Immature natural killer cell (primary cell): ENCODE data around the gene SLC38A5. TPM values are rescaled to one million over a fixed set of nuclear protein-coding genes. Genes with fewer than 3 reads are reported as not detected.
A peak's percentile ranks its signal among the peaks of the same experiment; 100 is the strongest.

ENCODE experiments used
- DNase-seq, 3 donors: peaks; one replicate each; pipeline ENCODE4 v3.0.0; 2022; ENCODE audit warnings: mixed read lengths in 1 of 3
- H3K27ac Mint-ChIP-seq, 6 donors: one replicate each; pipeline ENCODE4 v1.8.0; 2020; ENCODE audit warnings: mixed read lengths in 6 of 6, mild to moderate bottlenecking in 5 of 6, inconsistent platforms in 4 of 6, moderate library complexity in 3 of 6
- H3K27me3 Mint-ChIP-seq, 3 donors: one replicate each; pipeline ENCODE4 v1.8.0; 2020 to 2021; ENCODE audit warnings: low read depth in 3 of 3, mild to moderate bottlenecking in 3 of 3, mixed read lengths in 3 of 3, moderate library complexity in 3 of 3, inconsistent platforms in 1 of 3
- H3K36me3 Mint-ChIP-seq, 3 donors: one replicate each; pipeline ENCODE4 v1.8.0; 2020; ENCODE audit warnings: mixed read lengths in 3 of 3, inconsistent platforms in 2 of 3, mild to moderate bottlenecking in 2 of 3
- H3K4me1 Mint-ChIP-seq, 2 donors: one replicate each; pipeline ENCODE4 v1.8.0; 2020; ENCODE audit warnings: inconsistent platforms in 2 of 2, mild to moderate bottlenecking in 2 of 2, mixed read lengths in 2 of 2, moderate library complexity in 1 of 2
- H3K4me3 Mint-ChIP-seq, 5 donors: one replicate each; pipeline ENCODE4 v1.8.0; 2020; ENCODE audit warnings: mild to moderate bottlenecking in 5 of 5, mixed read lengths in 5 of 5, inconsistent platforms in 3 of 5, moderate library complexity in 3 of 5
- H3K9me3 Mint-ChIP-seq, 6 donors: one replicate each; pipeline ENCODE4 v1.8.0; 2020; ENCODE audit warnings: mild to moderate bottlenecking in 6 of 6, mixed read lengths in 6 of 6, inconsistent platforms in 4 of 6, moderate library complexity in 3 of 6
- polyA plus RNA-seq, 3 donors: library from polyadenylated mRNA; unstranded; fragments of 300-500 nt; fragmentation: Illumina TruSeq; gene quantifications; one replicate each; pipeline ENCODE4 v1.2.3, GENCODE V29; 2021

SLC38A5 gene
- polyA plus RNA-seq, 3 donors from 2014 or later, result 24.3 to 48.0 (median 26.5) TPM

DNA sequence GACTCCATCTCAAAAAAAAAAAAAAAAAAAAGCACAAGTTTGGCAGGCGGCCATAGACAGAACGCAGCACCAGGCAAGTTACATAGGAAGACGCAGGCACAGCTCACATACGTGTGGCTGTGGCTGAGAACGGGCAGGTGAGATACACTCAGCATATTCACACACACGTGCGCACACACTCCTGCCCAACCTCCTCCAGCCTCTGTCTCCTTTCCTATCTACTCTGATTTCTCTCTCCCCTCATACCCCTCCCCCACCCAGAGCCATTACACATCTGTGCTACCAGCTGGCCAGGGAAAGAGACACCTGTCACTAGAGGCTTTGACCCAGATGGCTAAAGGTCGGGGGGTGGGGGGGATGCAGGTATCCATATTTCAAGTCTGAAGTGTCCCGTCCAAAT is 2.2 kb upstream of the SLC38A5 start:
- DNase-seq, result no peak
- Mint-ChIP-seq H3K27ac (no peak overlapping the region), H3K4me3 (no peak overlapping the region), H3K27me3 (peaks cover 0 to 6% (median 1%) of the 10 kb centered on the region in 3 donors), H3K4me1 (peaks cover 31 to 34% of the 10 kb centered on the region in 2 donors), H3K36me3 (no peaks in the 10 kb centered on the region), H3K9me3 (no peaks in the 10 kb centered on the region)

GRCh38 chrX:48471504-48471903 is 1.4 kb upstream of the SLC38A5 start:
- DNase-seq, result no peak
- H3K27me3 Mint-ChIP-seq, result peaks cover 0 to 6% (median 2%) of the 10 kb centered on the region in 3 donors
- peak overlapping the region in 1 of 5 donors; percentile 17 for H3K4me3 Mint-ChIP-seq
- H3K9me3 Mint-ChIP-seq, result no peaks in the 10 kb centered on the region
- peak overlapping the region in 1 of 6 donors; percentile 75 for H3K27ac Mint-ChIP-seq
- H3K36me3 Mint-ChIP-seq, result no peaks in the 10 kb centered on the region
- peaks cover 24 to 27% of the 10 kb centered on the region in 2 donors for H3K4me1 Mint-ChIP-seq

DNA sequence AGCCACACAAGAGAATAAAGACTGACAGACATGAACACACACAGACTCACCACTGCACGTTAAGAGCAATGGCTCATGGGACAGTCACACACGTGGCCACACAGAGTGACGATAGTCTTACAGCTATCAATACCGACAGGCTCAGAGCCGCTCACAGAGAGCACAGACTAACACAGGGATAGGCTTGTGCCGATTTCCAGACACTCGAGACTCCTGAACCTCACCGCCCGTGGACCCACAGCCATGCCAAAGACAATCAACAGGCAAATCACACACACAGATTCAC is 716 bp upstream of the SLC38A5 start:
- no peak overlapping the region for H3K27ac Mint-ChIP-seq
- no peaks in the 10 kb centered on the region for H3K36me3 Mint-ChIP-seq
- H3K9me3 Mint-ChIP-seq, result no peaks in the 10 kb centered on the region
- H3K4me3 Mint-ChIP-seq, result no peak overlapping the region
- no peak for DNase-seq
- peaks cover 0 to 6% (median 2%) of the 10 kb centered on the region in 3 donors for H3K27me3 Mint-ChIP-seq
- H3K4me1 Mint-ChIP-seq, result peaks cover 20 to 22% of the 10 kb centered on the region in 2 donors

DNA sequence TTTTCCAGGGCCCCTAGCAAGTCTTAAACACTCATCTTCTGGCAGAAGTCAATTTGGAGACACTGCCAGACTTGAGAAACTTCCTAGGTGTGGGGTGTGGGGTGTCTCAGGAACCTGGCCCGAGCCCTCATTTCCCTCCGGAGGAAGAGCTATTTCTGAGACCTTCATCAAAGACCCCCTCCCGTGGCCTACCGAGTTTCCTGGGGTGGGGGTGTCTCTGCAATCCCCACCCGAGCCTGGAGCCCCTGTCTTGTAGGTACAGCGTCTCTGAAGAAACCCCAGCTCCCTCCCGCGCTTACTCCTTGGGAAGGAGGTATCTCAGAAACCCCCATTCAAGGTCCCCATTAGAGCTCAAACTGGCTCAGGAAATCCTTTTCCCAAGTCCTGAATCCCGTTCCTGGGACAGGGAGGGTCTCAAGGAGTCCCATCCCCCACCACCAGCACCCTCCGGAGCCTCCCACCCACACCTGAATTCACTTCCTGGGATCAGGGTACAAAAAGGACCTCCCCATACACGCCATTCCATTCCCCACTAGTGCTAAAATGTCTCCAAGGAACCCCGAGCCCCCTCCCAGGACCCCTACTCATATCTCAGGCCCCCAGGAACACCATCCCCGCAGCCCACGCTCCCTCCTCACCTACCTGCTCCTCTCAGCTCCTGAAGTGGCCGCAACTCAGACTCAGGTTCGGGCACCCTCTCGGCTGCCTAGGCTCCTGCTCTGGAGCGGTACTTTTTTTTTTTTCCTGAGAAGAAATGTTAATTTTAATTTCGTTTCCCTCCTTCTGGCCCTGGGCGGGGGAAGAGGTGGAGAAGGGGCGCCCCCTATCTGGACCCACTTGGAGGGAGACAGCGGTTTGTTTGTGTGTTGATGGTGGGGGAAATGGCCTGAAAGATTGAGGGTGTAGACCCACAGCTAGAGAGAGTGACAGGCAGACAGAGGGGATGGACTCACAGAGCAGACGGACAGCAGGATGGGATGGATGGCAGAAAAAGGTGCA is 1.1 kb downstream of the SLC38A5 start:
- DNase-seq, result peak; percentile 34 to 53 (median 43)
- H3K9me3 Mint-ChIP-seq, result no peaks in the 10 kb centered on the region
- H3K4me3 Mint-ChIP-seq, result peak overlapping the region; percentile 87 to 94 (median 91)
- peaks cover 3 to 12% (median 6%) of the 10 kb centered on the region in 3 donors for H3K36me3 Mint-ChIP-seq
- peaks cover 10 to 21% of the 10 kb centered on the region in 2 donors for H3K4me1 Mint-ChIP-seq
- peaks cover 0 to 6% (median 2%) of the 10 kb centered on the region in 3 donors for H3K27me3 Mint-ChIP-seq
- peak overlapping the region; percentile 1 to 92 (median 84) for H3K27ac Mint-ChIP-seq

GRCh38 chrX:48468247-48468671 is 1.8 kb downstream of the SLC38A5 start:
- Mint-ChIP-seq H3K36me3 (peaks cover 4 to 13% (median 6%) of the 10 kb centered on the region in 3 donors), H3K4me3 (peak overlapping the region; percentile 87 to 94 (median 91))

GRCh38 chrX:48467281-48467761 is 2.7 kb downstream of the SLC38A5 start:
- no peak for DNase-seq
- H3K4me1 Mint-ChIP-seq, result peaks cover 10 to 21% of the 10 kb centered on the region in 2 donors
- peak overlapping the region in 3 of 5 donors; percentile 10 to 92 (median 88) for H3K4me3 Mint-ChIP-seq
- H3K27ac Mint-ChIP-seq, result no peak overlapping the region
- peaks cover 1 to 3% (median 2%) of the 10 kb centered on the region in 3 donors for H3K27me3 Mint-ChIP-seq
- H3K9me3 Mint-ChIP-seq, result no peaks in the 10 kb centered on the region
- H3K36me3 Mint-ChIP-seq, result peaks cover 4 to 13% (median 6%) of the 10 kb centered on the region in 3 donors

More at GRCh38 chrX:48468247-48468671, 1.8 kb downstream of the SLC38A5 start:
- Mint-ChIP-seq H3K27ac (peak overlapping the region in 5 of 6 donors; percentile 11 to 91 (median 77)), H3K4me1 (peaks cover 10 to 21% of the 10 kb centered on the region in 2 donors), H3K27me3 (peaks cover 1 to 6% (median 2%) of the 10 kb centered on the region in 3 donors), H3K9me3 (no peaks in the 10 kb centered on the region)
- DNase-seq, result peak in 1 of 3 donors; percentile 22

DNA sequence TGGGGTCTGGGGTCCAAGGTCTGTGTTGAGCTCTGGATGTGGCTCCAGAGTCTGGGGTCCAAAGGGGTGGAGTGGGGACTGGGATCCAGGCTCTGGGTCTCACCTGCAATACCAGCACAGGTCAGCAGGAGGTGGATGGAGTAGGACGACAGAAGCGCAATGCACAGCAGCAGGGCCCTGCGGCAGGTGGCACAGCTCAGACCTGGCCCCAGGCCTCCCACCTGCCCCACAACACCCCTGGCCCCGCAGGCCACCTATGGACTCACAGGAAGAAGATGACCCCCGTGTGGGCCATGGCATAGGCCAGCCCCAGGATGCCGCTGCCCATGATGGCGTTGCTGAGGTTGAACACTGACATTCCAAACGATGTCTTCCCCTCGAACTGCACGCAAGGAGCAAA is 3.4 kb downstream of the SLC38A5 start:
- no peak overlapping the region for H3K27ac Mint-ChIP-seq
- no peaks in the 10 kb centered on the region for H3K9me3 Mint-ChIP-seq
- DNase-seq, result no peak
- peaks cover 4 to 13% (median 6%) of the 10 kb centered on the region in 3 donors for H3K36me3 Mint-ChIP-seq
- H3K4me3 Mint-ChIP-seq, result peak overlapping the region in 3 of 5 donors; percentile 10 to 31 (median 15)
- H3K4me1 Mint-ChIP-seq, result peaks cover 10 to 21% of the 10 kb centered on the region in 2 donors
- H3K27me3 Mint-ChIP-seq, result peaks cover 1 to 3% (median 2%) of the 10 kb centered on the region in 3 donors

DNA sequence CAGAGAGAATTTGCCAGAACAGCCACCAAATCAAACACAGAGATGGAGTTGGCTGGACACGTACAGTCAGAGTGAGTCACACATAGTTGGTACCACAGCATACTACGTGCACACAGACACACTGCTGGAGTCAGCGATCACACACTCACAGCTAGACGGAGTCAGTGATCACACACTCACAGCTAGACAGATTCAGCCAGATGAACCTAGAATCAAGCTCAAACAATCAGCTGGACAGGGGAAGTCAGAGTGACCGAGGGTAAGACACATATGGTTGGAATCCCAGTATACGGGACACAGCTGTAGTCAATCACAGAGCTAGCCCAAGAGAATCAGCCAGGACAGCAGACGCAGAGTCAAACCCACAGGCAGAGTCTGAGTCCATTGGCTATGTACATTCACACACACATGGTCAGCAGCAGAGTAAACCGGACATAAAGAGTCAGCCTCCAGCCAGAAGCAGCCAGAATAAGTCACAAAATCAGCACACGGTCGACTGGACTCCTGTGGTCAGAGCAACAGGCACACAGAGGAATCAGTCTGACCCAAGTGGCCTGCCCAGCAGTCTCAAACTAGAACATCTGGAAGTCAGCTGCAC is 4.6 kb downstream of the SLC38A5 start:
- Mint-ChIP-seq H3K9me3 (no peaks in the 10 kb centered on the region), H3K27ac (no peak overlapping the region), H3K27me3 (peaks cover 1 to 3% (median 2%) of the 10 kb centered on the region in 3 donors), H3K4me3 (peak overlapping the region in 2 of 5 donors; percentile 14 to 30), H3K4me1 (peaks cover 10 to 21% of the 10 kb centered on the region in 2 donors), H3K36me3 (peaks cover 4 to 13% (median 6%) of the 10 kb centered on the region in 3 donors)
- no peak for DNase-seq

GRCh38 chrX:48461830-48462229 is 8.2 kb downstream of the SLC38A5 start:
- H3K27ac Mint-ChIP-seq, result no peak overlapping the region
- peaks cover 0 to 5% of the 10 kb centered on the region in 2 donors for H3K4me1 Mint-ChIP-seq
- DNase-seq, result no peak
- H3K4me3 Mint-ChIP-seq, result no peak overlapping the region
- no peaks in the 10 kb centered on the region for H3K9me3 Mint-ChIP-seq
- H3K27me3 Mint-ChIP-seq, result peaks cover 1 to 3% (median 2%) of the 10 kb centered on the region in 3 donors
- peaks cover 6 to 19% (median 13%) of the 10 kb centered on the region in 3 donors for H3K36me3 Mint-ChIP-seq

DNA sequence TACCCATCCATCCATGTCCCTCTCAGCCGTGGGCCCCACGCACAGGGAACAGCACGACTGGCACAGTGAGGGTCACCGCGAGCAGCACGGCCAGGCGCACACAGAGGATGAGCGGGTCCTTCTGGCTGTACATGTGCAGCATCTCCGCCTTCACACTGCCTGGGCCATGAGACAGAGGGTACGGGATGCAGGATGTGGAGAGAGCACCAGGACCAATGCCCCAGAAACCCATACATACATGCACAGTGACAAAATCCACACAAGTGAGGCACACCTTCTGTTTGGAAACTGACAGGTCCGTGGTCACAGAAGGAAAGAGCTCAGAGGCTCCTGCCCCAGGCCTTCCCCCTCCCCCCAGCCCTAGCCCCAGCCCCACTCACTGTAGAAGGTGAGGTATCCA is 9.5 kb downstream of the SLC38A5 start:
- H3K4me1 Mint-ChIP-seq, result peaks cover 0 to 5% of the 10 kb centered on the region in 2 donors
- no peak for DNase-seq
- H3K4me3 Mint-ChIP-seq, result no peak overlapping the region
- peaks cover 1 to 3% (median 2%) of the 10 kb centered on the region in 3 donors for H3K27me3 Mint-ChIP-seq
- H3K27ac Mint-ChIP-seq, result no peak overlapping the region
- peaks cover 5 to 18% (median 13%) of the 10 kb centered on the region in 3 donors for H3K36me3 Mint-ChIP-seq
- H3K9me3 Mint-ChIP-seq, result no peaks in the 10 kb centered on the region

GRCh38 chrX:48460031-48460430 is 10.0 kb downstream of the SLC38A5 start:
- DNase-seq, result no peak
- peaks cover 0 to 2% of the 10 kb centered on the region in 2 donors for H3K4me1 Mint-ChIP-seq
- peaks cover 0 to 13% (median 12%) of the 10 kb centered on the region in 3 donors for H3K36me3 Mint-ChIP-seq
- no peak overlapping the region for H3K4me3 Mint-ChIP-seq
- no peak overlapping the region for H3K27ac Mint-ChIP-seq
- no peaks in the 10 kb centered on the region for H3K9me3 Mint-ChIP-seq
- peaks cover 0 to 3% (median 1%) of the 10 kb centered on the region in 3 donors for H3K27me3 Mint-ChIP-seq

GRCh38 chrX:48459483-48459882 is 10.6 kb downstream of the SLC38A5 start:
- Mint-ChIP-seq H3K36me3 (peaks cover 0 to 13% (median 11%) of the 10 kb centered on the region in 3 donors), H3K9me3 (no peaks in the 10 kb centered on the region), H3K27me3 (peaks cover 1 to 3% (median 3%) of the 10 kb centered on the region in 3 donors), H3K4me3 (no peak overlapping the region), H3K4me1 (peaks cover 0 to 2% of the 10 kb centered on the region in 2 donors), H3K27ac (no peak overlapping the region)
- DNase-seq, result no peak

GRCh38 chrX:48458711-48459110 is 11.3 kb downstream of the SLC38A5 start:
- Mint-ChIP-seq H3K27ac (no peak overlapping the region), H3K27me3 (peaks cover 1 to 3% (median 2%) of the 10 kb centered on the region in 3 donors), H3K4me1 (no peaks in the 10 kb centered on the region), H3K36me3 (peaks cover 0 to 9% (median 6%) of the 10 kb centered on the region in 3 donors), H3K4me3 (no peak overlapping the region), H3K9me3 (no peaks in the 10 kb centered on the region)
- no peak for DNase-seq
